NCI-H1092 (cell line): Measurements from ENCODE around the gene SPATS2.
A peak's percentile ranks its signal among the peaks of the same experiment; 100 is the strongest.

Source experiments
- DNase-seq: peaks from one replicate; lab custom pipeline; 2025; lab: John Stamatoyannopoulos, UW

SPATS2 gene

GRCh38 chr12:49335955-49336644 is 31.2 kb upstream of the SPATS2 start:
- no peak for DNase-seq

GRCh38 chr12:49336645-49337584 is 30.3 kb upstream of the SPATS2 start, which contains the start of gene C1QL4:
C1QL4 (minus strand) TSS chr12:49337188; CDS start chr12:49336477, 711 bp downstream.
- DNase-seq = peak; percentile 11

DNA sequence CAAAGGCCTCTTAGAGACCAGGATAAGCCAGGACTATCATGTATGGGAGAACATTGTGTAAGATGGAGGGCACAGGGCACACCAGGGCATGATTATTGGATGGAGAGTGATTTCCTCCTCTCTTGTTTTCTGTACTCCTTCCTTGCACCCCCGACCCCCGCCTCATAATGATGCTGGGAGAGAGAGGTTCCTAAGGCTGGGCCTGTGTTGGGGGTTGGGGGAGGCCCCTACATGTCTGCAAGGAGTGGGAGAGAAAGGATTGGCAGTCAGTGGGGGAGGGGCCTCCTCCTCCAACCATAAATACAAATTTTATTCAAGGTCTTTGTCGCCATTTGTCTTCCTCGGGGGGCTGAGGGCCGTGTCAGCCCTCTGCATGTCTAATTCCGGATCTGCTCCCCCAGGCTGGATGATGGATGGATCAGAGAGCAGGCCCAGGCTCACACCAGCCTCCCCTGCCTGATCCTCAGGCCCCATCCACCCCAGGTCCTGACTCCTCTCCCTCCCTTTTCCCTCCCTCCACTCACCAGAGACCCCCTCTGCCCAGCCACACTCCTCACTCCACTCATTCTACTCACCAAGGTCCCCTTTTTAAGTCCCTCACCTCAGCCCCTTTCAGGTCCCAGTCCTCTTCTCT is 28.3 kb upstream of the SPATS2 start:
- no peak for DNase-seq

DNA sequence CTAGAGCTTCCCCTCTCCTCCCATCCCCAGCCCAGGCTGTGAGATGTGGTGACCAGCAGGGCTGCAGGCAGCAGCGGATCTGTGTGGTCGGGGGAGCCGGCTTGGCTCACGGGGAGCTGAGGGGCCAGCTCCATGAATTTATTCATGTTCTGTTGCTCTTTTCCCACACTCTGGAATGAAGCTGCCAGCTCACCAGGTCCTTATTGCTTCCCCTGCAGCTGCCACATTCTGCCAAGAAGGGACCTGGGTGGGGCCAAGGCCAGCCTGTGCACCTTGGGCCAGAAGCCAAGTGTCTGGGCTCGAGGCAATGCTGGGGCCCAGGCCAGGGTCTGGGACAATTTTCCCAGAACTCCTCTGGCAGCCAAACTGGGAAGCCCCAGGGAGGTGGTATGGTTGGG is 27.8 kb upstream of the SPATS2 start:
- DNase-seq = no peak

DNA sequence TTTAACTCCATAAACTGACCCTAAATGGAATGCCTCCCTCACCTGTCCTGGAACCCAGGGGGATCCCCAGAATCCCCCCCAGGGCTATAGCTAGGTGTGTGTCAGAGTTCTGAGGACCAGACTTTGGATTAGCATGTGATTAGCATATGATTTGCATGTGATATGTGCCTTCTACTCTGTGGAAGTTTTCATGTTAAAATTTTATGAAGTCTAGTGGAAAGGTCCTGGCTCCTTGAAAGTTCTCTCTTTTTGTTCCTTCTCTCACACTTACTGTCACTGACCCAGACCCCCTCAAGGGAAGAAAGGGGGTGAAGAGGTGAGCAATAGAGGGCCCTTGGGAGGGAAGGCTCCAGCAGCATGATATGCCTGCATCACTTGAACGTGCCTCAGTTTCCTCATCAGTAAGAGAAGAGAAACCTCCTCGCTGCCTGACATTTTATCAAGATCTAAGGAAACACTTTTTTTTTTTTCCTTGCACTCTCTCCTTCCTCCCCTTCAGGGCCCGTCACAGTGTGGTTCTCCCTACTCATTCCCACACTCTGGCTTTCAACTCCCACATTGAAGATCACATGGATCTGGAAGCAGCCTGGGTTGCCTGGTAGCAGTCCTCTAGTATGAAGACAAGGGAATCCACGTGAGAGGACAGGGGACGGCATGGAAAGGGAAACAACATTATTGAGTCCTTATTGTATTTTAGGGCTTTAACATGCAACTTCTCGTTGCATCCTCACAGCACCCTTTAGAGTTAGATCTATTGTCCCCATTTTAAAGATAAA is 27.0 kb upstream of the SPATS2 start:
- no peak for DNase-seq

DNA sequence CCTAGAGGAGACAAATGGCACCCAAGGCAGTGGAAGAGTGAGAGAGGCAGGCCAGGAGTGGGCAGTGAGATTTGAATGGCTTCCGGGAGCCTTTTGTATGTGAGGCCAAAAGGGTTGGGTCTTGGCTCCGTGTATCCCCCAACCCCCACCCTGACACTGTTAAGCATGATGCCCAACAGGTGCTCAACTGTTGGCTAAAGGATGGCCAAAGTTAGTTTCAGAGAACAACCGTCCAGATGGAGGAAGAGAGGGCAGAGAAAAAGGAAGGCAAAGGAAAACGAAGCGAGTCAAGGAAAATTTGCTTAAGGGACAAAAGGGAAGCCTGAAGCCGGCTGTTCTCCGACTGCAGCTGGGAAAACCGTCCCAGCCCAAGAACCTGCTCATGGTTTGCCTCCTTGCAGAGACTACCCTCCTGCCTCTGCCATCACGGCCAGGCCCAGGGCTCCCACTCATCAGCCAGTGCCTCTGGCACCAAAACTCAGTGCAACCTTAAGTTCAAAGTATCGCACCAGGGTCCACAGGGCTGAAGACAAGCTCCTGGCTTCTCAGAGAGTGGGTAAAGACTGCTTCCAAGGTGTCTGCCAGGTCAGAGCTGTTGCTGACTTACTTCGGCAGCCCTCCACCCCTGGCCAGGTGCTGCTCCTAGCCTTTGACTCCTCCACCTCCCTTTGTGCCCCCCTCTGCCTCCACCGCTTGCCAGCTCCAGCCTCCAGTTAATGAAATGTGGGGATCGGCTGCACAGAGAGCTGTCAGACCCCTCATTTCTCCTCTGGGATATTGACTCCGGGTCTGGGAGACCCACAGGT is 26.1 kb upstream of the SPATS2 start:
- DNase-seq = no peak

DNA sequence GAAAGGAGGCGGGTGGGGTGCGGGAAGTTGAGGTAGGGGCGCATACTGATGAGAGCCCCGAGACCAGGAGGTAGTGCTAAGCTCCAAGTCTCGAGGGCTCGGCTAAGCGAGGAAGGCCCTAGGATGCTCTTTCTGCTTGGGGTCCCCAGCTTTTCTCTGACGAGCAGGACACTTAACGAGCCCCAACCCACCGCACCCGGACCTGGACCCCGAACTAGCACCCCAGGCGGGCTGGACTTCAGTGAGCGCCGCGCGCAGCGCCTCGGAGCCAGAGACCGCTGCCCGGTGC is 25.5 kb upstream of the SPATS2 start:
- no peak for DNase-seq

- peak; percentile 84 for DNase-seq
Observed at GRCh38 chr12:49342066-49342913, 25.0 kb upstream of the SPATS2 start.

GRCh38 chr12:49342914-49343731 is 24.1 kb upstream of the SPATS2 start:
- no peak for DNase-seq

DNA sequence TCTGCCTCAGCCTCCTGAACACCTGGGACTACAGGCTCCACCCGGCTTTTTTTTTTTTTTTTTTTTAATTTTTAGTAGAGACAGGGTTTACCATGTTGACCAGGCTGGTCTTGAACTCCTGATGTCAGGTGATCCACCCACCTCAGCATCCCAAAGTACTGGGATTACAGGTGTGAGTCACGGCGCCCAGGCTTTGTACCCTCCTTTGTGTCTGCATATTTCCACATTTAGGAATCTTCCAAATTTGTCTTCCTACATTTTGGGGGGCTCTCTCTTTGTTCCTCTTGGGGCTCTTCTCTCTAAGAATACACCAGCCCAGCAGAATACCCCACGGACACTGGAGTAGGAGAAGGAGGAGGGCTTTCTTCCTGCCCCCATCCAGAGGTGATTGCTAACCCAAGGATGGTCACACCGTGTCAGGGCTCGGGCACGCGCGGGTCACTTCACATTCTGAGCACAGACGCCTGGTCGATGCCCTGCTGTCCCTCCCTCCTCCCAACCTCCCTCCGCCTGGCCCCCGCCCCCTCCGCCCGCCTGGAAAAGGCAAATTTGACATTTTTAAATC is 22.7 kb upstream of the SPATS2 start:
- no peak for DNase-seq

- DNase-seq = peak; percentile 32
Observed at GRCh38 chr12:49345051-49345824, 22.0 kb upstream of the SPATS2 start.

GRCh38 chr12:49345825-49346658 is 21.2 kb upstream of the SPATS2 start:
- no peak for DNase-seq

GRCh38 chr12:49346659-49347310 is 20.5 kb upstream of the SPATS2 start, which contains the start of gene DNAJC22:
DNAJC22 (plus strand) TSS chr12:49346888; CDS start chr12:49348873, 1,985 bp downstream.
- no peak for DNase-seq

- peak; percentile 17 for DNase-seq
Observed at GRCh38 chr12:49347311-49348193, 19.7 kb upstream of the SPATS2 start.

GRCh38 chr12:49348781-49349180 is 18.5 kb upstream of the SPATS2 start:
- no peak for DNase-seq

GRCh38 chr12:49349266-49349665 is 18.0 kb upstream of the SPATS2 start:
- no peak for DNase-seq
